Ishikawa (cell line): Measurements from ENCODE around the gene PFKFB4.

ENCODE experiments used
- EP300 ChIP-seq: IDR thresholded peaks from 2 replicates; pipeline ENCODE4 v1.6.1; 2012; ENCODE audit warnings: borderline replicate concordance
- TCF12 ChIP-seq: IDR thresholded peaks from 2 replicates; pipeline ENCODE4 v1.6.1; 2012; ENCODE audit warnings: low read depth
- TEAD4 ChIP-seq: IDR thresholded peaks from 2 replicates; pipeline ENCODE4 v1.6.1; 2012
- TF ChIP-seq, protein P1 (sequence below): IDR thresholded peaks from 2 replicates; pipeline ENCODE4 v1.6.1; 2012
- TF ChIP-seq, protein P2 (sequence below): IDR thresholded peaks from 2 replicates; pipeline ENCODE4 v1.6.1; 2012

DNA sequence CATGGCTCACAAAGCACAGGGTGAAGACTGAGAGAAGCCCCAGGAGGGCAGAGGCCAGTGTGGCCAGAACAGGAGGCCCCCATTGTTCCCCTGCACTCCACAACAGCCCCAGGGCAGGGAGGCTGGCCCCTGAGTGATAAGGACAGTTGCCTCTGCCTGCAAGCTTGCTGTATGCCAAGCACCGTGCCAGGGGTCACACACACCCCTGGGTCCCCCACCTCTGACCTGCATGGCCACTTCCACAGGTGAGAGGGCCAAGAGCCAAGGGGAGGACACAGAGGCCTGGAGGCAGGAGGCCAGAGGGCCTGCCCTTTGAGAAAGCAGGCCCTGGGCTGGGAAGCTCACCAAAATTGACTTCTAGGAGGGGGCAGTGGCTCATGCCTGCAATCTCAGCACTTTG is 86.3 kb downstream of the PFKFB4 start:
- TF ChIP-seq, protein P1, sequence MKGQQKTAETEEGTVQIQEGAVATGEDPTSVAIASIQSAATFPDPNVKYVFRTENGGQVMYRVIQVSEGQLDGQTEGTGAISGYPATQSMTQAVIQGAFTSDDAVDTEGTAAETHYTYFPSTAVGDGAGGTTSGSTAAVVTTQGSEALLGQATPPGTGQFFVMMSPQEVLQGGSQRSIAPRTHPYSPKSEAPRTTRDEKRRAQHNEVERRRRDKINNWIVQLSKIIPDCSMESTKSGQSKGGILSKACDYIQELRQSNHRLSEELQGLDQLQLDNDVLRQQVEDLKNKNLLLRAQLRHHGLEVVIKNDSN = no peak
- TF ChIP-seq TCF12 = no peak
- TF ChIP-seq EP300 = no peak
- TF ChIP-seq, protein P2, sequence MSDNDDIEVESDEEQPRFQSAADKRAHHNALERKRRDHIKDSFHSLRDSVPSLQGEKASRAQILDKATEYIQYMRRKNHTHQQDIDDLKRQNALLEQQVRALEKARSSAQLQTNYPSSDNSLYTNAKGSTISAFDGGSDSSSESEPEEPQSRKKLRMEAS = no peak
- TF ChIP-seq TEAD4 = no peak
